Heart left ventricle (tissue), 13 donors: ENCODE data around the gene MRPS15.

ENCODE experiments used
- POLR2A ChIP-seq, 2 donors: fragments of 450-650 bp; IDR thresholded peaks; one replicate each; pipeline ENCODE4 v1.6.1; 2017; ENCODE audit warnings: antibody characterized with exemption in 2 of 2, mild to moderate bottlenecking in 2 of 2, moderate library complexity in 2 of 2
- TF ChIP-seq, protein P1 (sequence below), 12 donors: fragments of 200-600 bp; sonication (generic) in 4 of 12; IDR thresholded peaks; one replicate each; pipeline versions ENCODE4 v1.5.0 to v1.8.0; 2018 to 2022; ENCODE audit warnings: antibody characterized with exemption in 12 of 12, mild to moderate bottlenecking in 5 of 12
- donor health status: ischemic (EF 13 %, LVEDD 7.1; RV severe dilation, severe dysfunction).
- donor health status: DM: no; HTN: yes; CAD: no.
- donor health status: DM: no; HTN: no; CAD: no.
- donor health status: ischemic (EF 25% LVEDD 6.9; RV normal size, moderate dysfunction).
- donor health status: ischemic (EF 25% LVEDD 5.7; RV mildly dilated, moderate dysfunction).
- donor health status: ischemic (EF 35%, LVEDD 5.7; RV mildly dilated, moderate dysfunction).
- donor health status: nonischemic (EF 11% LVEDD 7.7; RV severe dilation, severe dysfunction).
- donor health status: DM: yes; HTN: yes; CAD: no.
- donor health status: PGD.
- donor health status: ischemic (EF 29% LVEDD 5.4; RV normal size, mild dysfunction).
- donor health status: nonischemic (EF 23%, LVEDD 6.1; RV moderate dilation, normal function).

- TF ChIP-seq POLR2A (IDR thresholded peaks at IDR 0.05), result no peak
- TF ChIP-seq, protein P1, sequence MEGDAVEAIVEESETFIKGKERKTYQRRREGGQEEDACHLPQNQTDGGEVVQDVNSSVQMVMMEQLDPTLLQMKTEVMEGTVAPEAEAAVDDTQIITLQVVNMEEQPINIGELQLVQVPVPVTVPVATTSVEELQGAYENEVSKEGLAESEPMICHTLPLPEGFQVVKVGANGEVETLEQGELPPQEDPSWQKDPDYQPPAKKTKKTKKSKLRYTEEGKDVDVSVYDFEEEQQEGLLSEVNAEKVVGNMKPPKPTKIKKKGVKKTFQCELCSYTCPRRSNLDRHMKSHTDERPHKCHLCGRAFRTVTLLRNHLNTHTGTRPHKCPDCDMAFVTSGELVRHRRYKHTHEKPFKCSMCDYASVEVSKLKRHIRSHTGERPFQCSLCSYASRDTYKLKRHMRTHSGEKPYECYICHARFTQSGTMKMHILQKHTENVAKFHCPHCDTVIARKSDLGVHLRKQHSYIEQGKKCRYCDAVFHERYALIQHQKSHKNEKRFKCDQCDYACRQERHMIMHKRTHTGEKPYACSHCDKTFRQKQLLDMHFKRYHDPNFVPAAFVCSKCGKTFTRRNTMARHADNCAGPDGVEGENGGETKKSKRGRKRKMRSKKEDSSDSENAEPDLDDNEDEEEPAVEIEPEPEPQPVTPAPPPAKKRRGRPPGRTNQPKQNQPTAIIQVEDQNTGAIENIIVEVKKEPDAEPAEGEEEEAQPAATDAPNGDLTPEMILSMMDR (IDR thresholded peaks at IDR 0.05), result no peak
Measured at GRCh38 chr1:36503159-36503558, 39.0 kb upstream of the MRPS15 start.
